Vagina (tissue), 2 donors: ENCODE data around the gene IRX4.

ENCODE experiments used
- CTCF ChIP-seq, 3 experiments: fragments of 450-650 bp in 2 of 3; fragments of 200-600 bp in 1 of 3; sonication (generic) in 1 of 3; IDR thresholded peaks; one replicate each; pipeline ENCODE4 v1.5.1; 2017 to 2019; ENCODE audit warnings: antibody characterized with exemption in 3 of 3, mild to moderate bottlenecking in 2 of 3, moderate library complexity in 2 of 3
- POLR2A ChIP-seq, 2 donors: fragments of 450-650 bp; IDR thresholded peaks; one replicate each; pipeline ENCODE4 v1.6.1; 2017; ENCODE audit warnings: antibody characterized with exemption in 2 of 2, mild to moderate bottlenecking in 2 of 2, moderate library complexity in 2 of 2
- POLR2AphosphoS5 ChIP-seq, 2 donors: sonication (generic); formaldehyde crosslinking; IDR thresholded peaks; one replicate each; pipeline ENCODE4 v1.9.0; 2017; ENCODE audit warnings: antibody characterized with exemption in 2 of 2, mild to moderate bottlenecking in 2 of 2, low read depth in 1 of 2; ENCODE audit not compliant: insufficient read depth in 1 of 2

GRCh38 chr5:1883120-1883924 is 597 bp upstream of the IRX4 start:
- no peak for TF ChIP-seq POLR2A (IDR thresholded peaks at IDR 0.05)
- no peak for TF ChIP-seq POLR2AphosphoS5 (IDR thresholded peaks at IDR 0.05; ENCODE audit: insufficient read depth in 1 of 2, low read depth in 1 of 2)
- TF ChIP-seq CTCF (IDR thresholded peaks at IDR 0.05): no peak
